SU-DHL-6 (cell line): ENCODE measurements around the gene EYA2.

Experiments
- H2AFZ ChIP-seq: fragments of 200-600 bp; sonication (generic); 2 replicates; pipeline ENCODE4 v1.6.1; 2014; ENCODE audit warnings: low read depth, mild to moderate bottlenecking, moderate library complexity, mixed read lengths, antibody characterized with exemption, low read length; ENCODE audit not compliant: severe bottlenecking
- H3F3A ChIP-seq: fragments of 200-600 bp; shearing (Covaris generic); 2 replicates; pipeline ENCODE4 v1.6.0; 2016; ENCODE audit warnings: antibody characterized with exemption, mild to moderate bottlenecking; ENCODE audit not compliant: insufficient read depth
- H3K27ac ChIP-seq: fragments of 200-600 bp; sonication (generic); 2 replicates; pipeline ENCODE4 v1.5.1; 2016; ENCODE audit warnings: low read depth, mild to moderate bottlenecking, low read length, moderate library complexity, mixed read lengths
- H3K27me3 ChIP-seq: fragments of 200-600 bp; sonication (generic), shearing (Covaris generic); 2 replicates; pipeline ENCODE4 v1.6.0; 2014; ENCODE audit warnings: mild to moderate bottlenecking, low read length
- H3K36me3 ChIP-seq: fragments of 200-600 bp; sonication (generic); 2 replicates; pipeline ENCODE4 v1.6.1; 2014; ENCODE audit warnings: mild to moderate bottlenecking, low read length, mixed read lengths
- H3K4me2 ChIP-seq: fragments of 300-600, 200-600 bp; shearing (Covaris generic), sonication (generic); 2 replicates; pipeline ENCODE4 v1.6.0; 2014; ENCODE audit warnings: low read length, low read depth, mild to moderate bottlenecking; ENCODE audit not compliant: poor library complexity, severe bottlenecking
- H3K4me3 ChIP-seq: fragments of 200-600 bp; sonication (generic); 2 replicates; pipeline ENCODE4 v1.5.1; 2014; ENCODE audit warnings: antibody characterized with exemption, low read length, mild to moderate bottlenecking, mixed read lengths; ENCODE audit not compliant: insufficient read depth, poor library complexity, severe bottlenecking
- H3K79me2 ChIP-seq: fragments of 200-600 bp; sonication (generic); 2 replicates; pipeline ENCODE4 v1.6.1; 2014; ENCODE audit warnings: mild to moderate bottlenecking, low read length, moderate library complexity; ENCODE audit not compliant: insufficient read depth
- H3K9ac ChIP-seq: fragments of 200-600 bp; sonication (generic); 2 replicates; pipeline ENCODE4 v1.7.0; 2014; ENCODE audit warnings: mild to moderate bottlenecking, low read length
- H3K9me2 ChIP-seq: fragments of 200-600 bp; sonication (generic); replicated peaks from 2 replicates; pipeline ENCODE4 v1.6.1; 2014; ENCODE audit warnings: low read length; ENCODE audit not compliant: insufficient read depth
- H3K9me3 ChIP-seq: fragments of 200-600 bp; sonication (generic); 2 replicates; pipeline ENCODE4 v1.6.1; 2014; ENCODE audit warnings: low read length, mixed read lengths; ENCODE audit not compliant: insufficient read depth
- H4K20me1 ChIP-seq: fragments of 200-600 bp; sonication (generic); 2 replicates; pipeline ENCODE4 v1.6.1; 2014; ENCODE audit warnings: low read depth, mild to moderate bottlenecking, antibody characterized with exemption, low read length, moderate library complexity, mixed read lengths
- CTCF ChIP-seq: fragments of 200-600 bp; sonication (generic); IDR thresholded peaks from one replicate; pipeline ENCODE4 v1.5.1; 2017; ENCODE audit warnings: antibody characterized with exemption, mild to moderate bottlenecking, low read length, moderate library complexity; ENCODE audit not compliant: insufficient read depth, poor library complexity, severe bottlenecking
- EZH2phosphoT487 ChIP-seq: fragments of 200-600 bp; sonication (generic), shearing (Covaris generic); conservative IDR thresholded peaks from 2 replicates; pipeline ENCODE4 v1.6.1; 2018; ENCODE audit warnings: mild to moderate bottlenecking, antibody characterized with exemption, low read length, moderate library complexity, mixed read lengths

EYA2 gene

GRCh38 chr20:46990596-46991104, 96.0 kb downstream of the EYA2 start:
- Histone ChIP-seq H3K9me3 (no peaks in the 10 kb centered on the region), H3K79me2 (no peaks in the 10 kb centered on the region), H3K4me3 (no peak overlapping the region), H3K4me2 (no peak overlapping the region), H2AFZ (no peak overlapping the region), H4K20me1 (no peaks in the 10 kb centered on the region), H3K36me3 (no peaks in the 10 kb centered on the region), H3F3A (no peaks in the 10 kb centered on the region), H3K27me3 (no peaks in the 10 kb centered on the region), H3K9me2 (no peaks in the 10 kb centered on the region), H3K9ac (no peak overlapping the region), H3K27ac (no peak overlapping the region)
- TF ChIP-seq EZH2phosphoT487, result no peak

DNA sequence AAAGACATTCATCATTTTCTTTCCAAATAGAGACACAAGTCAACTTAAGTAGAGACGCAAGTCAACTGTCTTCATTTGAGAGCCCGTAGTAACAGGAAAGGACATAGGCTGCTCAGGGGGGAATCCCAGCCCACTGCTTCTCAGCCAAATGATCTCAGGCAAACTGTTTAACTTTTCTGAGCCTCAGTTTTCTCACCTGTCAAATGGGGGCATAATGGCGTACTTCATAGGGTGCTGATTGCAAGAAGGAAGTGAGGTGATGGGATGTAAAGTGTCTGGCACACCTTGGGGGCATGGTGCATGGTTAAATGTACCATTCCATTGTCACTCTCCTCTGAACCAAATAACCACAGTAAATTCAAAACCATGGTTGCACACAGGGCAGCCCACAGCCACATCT, 96.5 kb downstream of the EYA2 start:
- Histone ChIP-seq H3K9me3 (no peaks in the 10 kb centered on the region), H3K9me2 (no peaks in the 10 kb centered on the region), H3K27ac (no peak overlapping the region), H3F3A (no peaks in the 10 kb centered on the region), H3K4me3 (no peak overlapping the region), H3K36me3 (no peaks in the 10 kb centered on the region), H4K20me1 (no peaks in the 10 kb centered on the region), H3K9ac (no peak overlapping the region), H3K27me3 (no peaks in the 10 kb centered on the region), H3K79me2 (no peaks in the 10 kb centered on the region), H3K4me2 (no peak overlapping the region), H2AFZ (no peak overlapping the region)
- TF ChIP-seq CTCF (no peak), EZH2phosphoT487 (no peak)

DNA sequence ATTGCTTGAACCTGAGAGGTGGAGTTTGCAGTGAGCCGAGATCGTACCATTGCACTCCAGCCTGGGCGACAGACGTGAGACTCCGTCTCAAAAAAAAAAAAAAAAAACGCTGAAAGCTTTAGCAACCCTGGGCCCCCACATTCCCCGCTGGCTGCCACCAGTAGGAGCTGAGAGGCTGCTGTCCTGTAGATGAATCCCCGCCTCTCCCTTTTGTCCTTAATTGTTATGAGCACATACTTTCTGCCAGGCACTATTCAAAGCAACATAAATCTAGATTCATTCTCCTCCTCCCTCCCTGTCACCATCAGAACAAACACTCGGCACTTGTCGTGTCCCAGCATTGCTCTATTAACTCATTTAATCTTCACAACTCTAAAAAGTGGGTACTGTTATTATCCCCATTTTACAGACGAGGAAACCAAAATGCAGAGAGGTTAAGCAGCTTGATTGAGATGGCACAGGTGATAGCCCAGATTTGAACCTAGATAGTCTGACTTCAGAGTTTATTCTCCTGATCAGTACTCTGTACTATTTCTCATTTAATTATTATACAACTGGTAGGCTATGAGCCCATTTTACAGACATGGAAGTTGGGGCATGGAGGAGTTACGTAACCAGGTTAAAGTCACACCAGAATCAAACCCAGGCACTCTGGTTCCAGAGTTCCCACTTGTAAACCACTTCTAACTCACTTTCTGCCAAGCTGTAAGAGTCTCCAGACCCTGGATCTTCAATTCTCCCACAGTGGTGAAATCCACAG, 97.4 kb downstream of the EYA2 start:
- Histone ChIP-seq H3K9me3 (no peaks in the 10 kb centered on the region), H4K20me1 (no peaks in the 10 kb centered on the region), H2AFZ (no peak overlapping the region), H3F3A (no peaks in the 10 kb centered on the region), H3K9ac (no peak overlapping the region), H3K4me3 (no peak overlapping the region), H3K79me2 (no peaks in the 10 kb centered on the region), H3K4me2 (no peak overlapping the region), H3K36me3 (no peaks in the 10 kb centered on the region), H3K27me3 (no peaks in the 10 kb centered on the region), H3K27ac (no peak overlapping the region), H3K9me2 (no peaks in the 10 kb centered on the region)
- TF ChIP-seq EZH2phosphoT487 (no peak), CTCF (no peak)

DNA sequence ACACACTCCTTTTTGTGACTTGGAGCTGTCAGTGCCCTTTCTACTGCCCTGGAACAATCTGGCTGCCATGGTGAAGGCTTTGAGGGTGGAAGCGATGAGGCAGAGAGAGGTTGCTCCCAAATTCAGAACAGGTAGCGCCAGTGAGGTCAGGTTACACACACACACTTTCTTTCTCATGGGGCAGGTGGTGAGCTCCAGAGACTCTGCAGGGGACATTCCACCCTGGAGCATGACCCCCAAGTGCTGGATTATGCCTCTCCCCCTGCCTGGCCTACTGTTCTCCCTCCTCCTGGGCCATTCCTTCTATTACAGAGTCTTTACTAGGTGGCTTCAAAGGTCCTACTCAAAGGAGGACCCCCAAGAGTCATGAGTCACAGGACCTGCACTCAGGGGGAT, 98.0 kb downstream of the EYA2 start:
- H2AFZ ChIP-seq, result no peak overlapping the region
- H3K4me2 ChIP-seq, result no peak overlapping the region

More for the DNA sequence above, 98.0 kb downstream of the EYA2 start:
- Histone ChIP-seq H3K9me3 (no peaks in the 10 kb centered on the region), H3K27me3 (no peaks in the 10 kb centered on the region), H3K9ac (no peak overlapping the region), H3F3A (no peaks in the 10 kb centered on the region), H3K27ac (no peak overlapping the region), H3K9me2 (no peaks in the 10 kb centered on the region), H3K4me3 (no peak overlapping the region), H3K79me2 (no peaks in the 10 kb centered on the region), H4K20me1 (no peaks in the 10 kb centered on the region), H3K36me3 (no peaks in the 10 kb centered on the region)
- no peak for TF ChIP-seq CTCF
- no peak for TF ChIP-seq EZH2phosphoT487
